C4-2B (cell line): ENCODE measurements around the gene GTSE1.

ENCODE experiments used
- CTCF ChIP-seq: fragments of 450-650 bp; conservative IDR thresholded peaks from 2 replicates; pipeline ENCODE4 v1.5.1; 2017; ENCODE audit warnings: mild to moderate bottlenecking
- ZFX ChIP-seq: fragments of 450-650 bp; IDR thresholded peaks from 2 replicates; pipeline ENCODE4 v1.6.1; 2017

- no peak for TF ChIP-seq CTCF
- no peak for TF ChIP-seq ZFX
Observed at GRCh38 chr22:46280999-46281623, 15.6 kb upstream of the GTSE1 start.
